Endothelial cell of umbilical vein (primary cell): ENCODE measurements around the gene WDFY3. TPM values are rescaled to one million over a fixed set of nuclear protein-coding genes. Genes with fewer than 3 reads are reported as not detected.
A peak's percentile ranks its signal among the peaks of the same experiment; 100 is the strongest.

ENCODE experiments used
- BruUV-seq: library from RNA; stranded (reverse); fragments of 400-500 nt; replicated peaks from 2 replicates; lab custom pipeline; 2021; lab: Mats Ljungman, UMichigan
- CTCF ChIA-PET: fragments of 300-600, 350-600 bp; sonication (Branson Sonifier 250); formaldehyde crosslinking; loops from one replicate; lab custom pipeline; 2021; ENCODE audit warnings: antibody characterized with exemption, inconsistent platforms; lab: Charles Lee
- POLR2A ChIA-PET: fragments of 300-600, 350-600 bp; sonication (Branson Sonifier 250); formaldehyde crosslinking; loops from one replicate; lab custom pipeline; 2021; ENCODE audit warnings: antibody characterized with exemption, inconsistent platforms; lab: Charles Lee
- DNase-seq: peaks from one replicate; pipeline ENCODE4 v3.0.0-alpha.2; 2011; ENCODE audit warnings: low read depth, low spot score
- FAIRE-seq: peaks from 2 replicates; lab custom pipeline; 2011; peaks lifted over from hg19 to GRCh38; lab: Jason Lieb, UNC
- H2AFZ ChIP-seq: 2 replicates; pipeline ENCODE4 v1.6.0; 2012; ENCODE audit warnings: low read depth, low read length, control low read depth, inconsistent platforms
- H3K27ac ChIP-seq: 2 replicates; pipeline ENCODE4 v1.5.1; 2011; ENCODE audit warnings: low read depth, mild to moderate bottlenecking, control low read depth, low read length, moderate library complexity; ENCODE audit not compliant: insufficient read depth
- H3K27me3 ChIP-seq, 2 experiments: 2 replicates each; pipeline versions ENCODE4 v1.6.0 to v1.6.1; 2011; ENCODE audit warnings: low read length in 2 of 2, mixed read lengths in 1 of 2; ENCODE audit not compliant: control insufficient read depth in 2 of 2, insufficient read depth in 2 of 2
- H3K36me3 ChIP-seq, 2 experiments: 2 replicates in 1 of 2; 3 replicates in 1 of 2; pipeline ENCODE4 v1.5.1; 2011; ENCODE audit warnings: low read length in 2 of 2, mild to moderate bottlenecking in 1 of 2, moderate library complexity in 1 of 2; ENCODE audit not compliant: control insufficient read depth in 2 of 2, insufficient read depth in 2 of 2; ENCODE audit errors: extremely low read depth in 1 of 2
- H3K4me1 ChIP-seq: 3 replicates; pipeline ENCODE4 v1.5.1; 2011; ENCODE audit warnings: mild to moderate bottlenecking, low read length; ENCODE audit not compliant: control insufficient read depth, insufficient read depth; ENCODE audit errors: extremely low read depth
- H3K4me2 ChIP-seq: 2 replicates; pipeline ENCODE4 v1.6.1; 2011; ENCODE audit warnings: low read length, control low read depth, mixed read lengths; ENCODE audit not compliant: insufficient read depth
- H3K4me3 ChIP-seq, 3 experiments: fragments of 200-600 bp in 1 of 3; sonication (generic), shearing (Covaris generic) in 1 of 3; replicated peaks in 1 of 3; 2 replicates each; pipeline ENCODE4 v1.5.1; 2011 to 2016; ENCODE audit warnings: control low read depth in 3 of 3, low read length in 3 of 3, mild to moderate bottlenecking in 2 of 3, inconsistent platforms in 1 of 3, low read depth in 1 of 3, moderate library complexity in 1 of 3; ENCODE audit not compliant: insufficient read depth in 1 of 3
- H3K79me2 ChIP-seq: 2 replicates; pipeline ENCODE4 v1.6.0; 2012; ENCODE audit warnings: low read length, inconsistent platforms; ENCODE audit not compliant: control insufficient read depth, insufficient read depth
- H3K9ac ChIP-seq: replicated peaks from 2 replicates; pipeline ENCODE3; 2011; ENCODE audit warnings: low read length, control low read depth; ENCODE audit not compliant: insufficient read depth; ENCODE audit errors: extremely low read depth
- H3K9me1 ChIP-seq: replicated peaks from 3 replicates; pipeline ENCODE4 v1.6.0; 2011; ENCODE audit warnings: mild to moderate bottlenecking, low read length; ENCODE audit not compliant: control insufficient read depth, insufficient read depth; ENCODE audit errors: extremely low read depth
- H3K9me3 ChIP-seq: replicated peaks from 2 replicates; pipeline ENCODE4 v1.5.1; 2012; ENCODE audit warnings: low read length, inconsistent platforms; ENCODE audit not compliant: control insufficient read depth, insufficient read depth
- H4K20me1 ChIP-seq: replicated peaks from 2 replicates; pipeline ENCODE3; 2011; ENCODE audit warnings: mild to moderate bottlenecking, low read length; ENCODE audit not compliant: control insufficient read depth, insufficient read depth; ENCODE audit errors: extremely low read depth
- CTCF ChIP-seq, 2 donors: IDR thresholded peaks; 1 replicate in 1 of 2; 2 replicates in 1 of 2; pipeline ENCODE4 v1.5.1; 2011; ENCODE audit warnings: low read length in 2 of 2, mild to moderate bottlenecking in 2 of 2, moderate library complexity in 2 of 2, control low read depth in 1 of 2, inconsistent platforms in 1 of 2, low read depth in 1 of 2; ENCODE audit not compliant: insufficient read depth in 1 of 2; ENCODE audit errors: extremely low read depth in 1 of 2
- EZH2 ChIP-seq: IDR thresholded peaks from 2 replicates; pipeline ENCODE4 v1.6.1; 2012; ENCODE audit warnings: borderline replicate concordance, low read depth, mild to moderate bottlenecking, moderate library complexity, low read length, inconsistent platforms; ENCODE audit not compliant: severe bottlenecking
- FOS ChIP-seq: IDR thresholded peaks from 2 replicates; pipeline ENCODE4 v1.6.1; 2011; ENCODE audit warnings: mild to moderate bottlenecking, low read length, moderate library complexity, borderline replicate concordance; ENCODE audit not compliant: insufficient read depth
- JUN ChIP-seq: IDR thresholded peaks from 2 replicates; pipeline ENCODE4 v1.6.1; 2011; ENCODE audit warnings: borderline replicate concordance, low read depth; ENCODE audit not compliant: insufficient read length, insufficient read depth
- MAX ChIP-seq: IDR thresholded peaks from 2 replicates; pipeline ENCODE4 v1.6.1; 2011; ENCODE audit not compliant: insufficient read depth, insufficient read length
- MYC ChIP-seq: IDR thresholded peaks from one replicate; pipeline ENCODE4 v1.6.1; 2011; ENCODE audit warnings: mild to moderate bottlenecking, low read depth, low read length
- POLR2AphosphoS5 ChIP-seq: IDR thresholded peaks from 2 replicates; pipeline ENCODE4 v1.6.1; 2012; ENCODE audit warnings: low read depth, mild to moderate bottlenecking, control low read depth, low read length, moderate library complexity; ENCODE audit not compliant: insufficient read depth
- dilution Hi-C: fragments of 300-500 bp; cut with MboI; formaldehyde crosslinking; loops from one replicate; pipeline ENCODE4 v1.15.0; 2019; ENCODE audit warnings: low sequenced_read_pairs; ENCODE audit not compliant: extremely low pct_ligation_motif_present
- intact Hi-C: fragments of 100-400 bp; cut with micrococcal nuclease; formaldehyde crosslinking; loops from one replicate; pipeline ENCODE4 v1.10.0; 2022
- polyA plus RNA-seq, 4 experiments: library from polyadenylated mRNA; depleted of rRNA in 3 of 4; stranded (reverse) in 3 of 4; unstranded in 1 of 4; fragments of >200 nt; gene quantifications; 2 replicates each; pipeline versions ENCODE4 v1.2.1 to v1.2.3, GENCODE V29; 2011 to 2012; ENCODE audit warnings: missing spikeins in 1 of 4
- total RNA-seq: library from RNA; stranded (reverse); gene quantifications from 2 replicates; pipeline ENCODE4 v1.2.3, GENCODE V29; 2021

WDFY3 gene
- total and polyA plus RNA-seq, 2 donors (not counting 3 experiments of a cell fraction or from before 2014, with no cell fraction given), result 37.0 to 113 TPM

GRCh38 chr4:84710548-84710947, 255.9 kb downstream of the WDFY3 start:
- Histone ChIP-seq H3K4me2 (no peak overlapping the region), H3K9ac (no peak overlapping the region), H3K9me3 (no peaks in the 10 kb centered on the region), H4K20me1 (peaks cover 5% of the 10 kb centered on the region), H3K27me3 (no peaks in the 10 kb centered on the region), H2AFZ (no peak overlapping the region), H3K36me3 (peaks cover 14 to 24% of the 10 kb centered on the region in 2 experiments), H3K9me1 (no peaks in the 10 kb centered on the region), H3K4me1 (peaks cover 6% of the 10 kb centered on the region), H3K79me2 (no peaks in the 10 kb centered on the region), H3K4me3 (no peak overlapping the region), H3K27ac (no peak overlapping the region)
- CTCF ChIA-PET, result interaction anchor here (1.6 kb wide), 1 partner anchor 260 kb away, joined by 7 read pairs; no protein-coding TSS in a partner anchor
- intact Hi-C loops (no loop called here), dilution Hi-C loops (no loop called here)
- no peak for TF ChIP-seq MAX
- no peak for TF ChIP-seq EZH2
- TF ChIP-seq POLR2AphosphoS5, result no peak
- TF ChIP-seq CTCF (IDR thresholded peaks at IDR 0.05; ENCODE audit: extremely low read depth in 1 of 2, insufficient read depth in 1 of 2, low read depth in 1 of 2, low read length in 2 of 2), result no peak
- TF ChIP-seq FOS, result no peak
- TF ChIP-seq JUN, result no peak
- TF ChIP-seq MYC, result no peak
- BruUV-seq, result no TSS peak
- POLR2A ChIA-PET, result no interaction called here
- DNase-seq (peak; percentile 44), FAIRE-seq (peak; percentile 94)
